H1 (cell line): ENCODE data around the gene MAFB. TPM values are rescaled to one million over a fixed set of nuclear protein-coding genes. Genes with fewer than 3 reads are reported as not detected.

ENCODE experiments used
- CTCF ChIA-PET: fragments of 300-600 bp; sonication (Branson Sonifier 250); formaldehyde crosslinking; loops from one replicate; lab custom pipeline; 2021; ENCODE audit not compliant: partially characterized antibody; lab: Charles Lee
- POLR2A ChIA-PET: fragments of 300-600 bp; sonication (Branson Sonifier 250); formaldehyde crosslinking; loops from one replicate; lab custom pipeline; 2021; ENCODE audit warnings: inconsistent platforms; ENCODE audit not compliant: partially characterized antibody; lab: Charles Lee
- DNase-seq, 2 experiments: peaks; one replicate each; pipeline versions ENCODE4 v3.0.0 to v3.0.0-alpha.2; 2010 to 2022; ENCODE audit warnings: low spot score in 2 of 2, low read depth in 1 of 2, mixed read lengths in 1 of 2
- FAIRE-seq: peaks from 2 replicates; lab custom pipeline; 2011; peaks lifted over from hg19 to GRCh38; lab: Jason Lieb, UNC
- H2AFZ ChIP-seq: 2 replicates; pipeline ENCODE4 v1.8.1; 2012; ENCODE audit warnings: low read length, inconsistent platforms
- H2AK5ac ChIP-seq: 2 replicates; pipeline ENCODE4 v1.6.1; 2013; ENCODE audit warnings: low read depth, low read length
- H2BK120ac ChIP-seq: replicated peaks from 2 replicates; pipeline ENCODE3; 2013; ENCODE audit warnings: low read depth, low read length, inconsistent platforms
- H2BK12ac ChIP-seq: 2 replicates; pipeline ENCODE4 v1.6.1; 2013; ENCODE audit warnings: low read depth, low read length
- H2BK15ac ChIP-seq: 2 replicates; pipeline ENCODE4 v1.6.1; 2013; ENCODE audit warnings: low read length
- H2BK20ac ChIP-seq: 2 replicates; pipeline ENCODE4 v1.6.1; 2013; ENCODE audit warnings: low read length
- H2BK5ac ChIP-seq: 2 replicates; pipeline ENCODE4 v1.6.1; 2013; ENCODE audit warnings: low read depth, low read length
- H3K14ac ChIP-seq: 2 replicates; pipeline ENCODE4 v1.6.1; 2013; ENCODE audit warnings: inconsistent platforms; ENCODE audit not compliant: insufficient read length
- H3K18ac ChIP-seq: 2 replicates; pipeline ENCODE4 v1.6.1; 2013; ENCODE audit warnings: low read length; ENCODE audit errors: extremely low read depth
- H3K23ac ChIP-seq: 2 replicates; pipeline ENCODE4 v1.6.1; 2013; ENCODE audit warnings: inconsistent platforms; ENCODE audit not compliant: insufficient read length
- H3K23me2 ChIP-seq: 2 replicates; pipeline ENCODE4 v1.6.1; 2013; ENCODE audit warnings: low read depth, low read length
- H3K27ac ChIP-seq: 2 replicates; pipeline ENCODE4 v1.6.1; 2011; ENCODE audit warnings: low read depth, low read length, inconsistent platforms
- H3K27me3 ChIP-seq, 4 experiments: replicated peaks in 1 of 4; 1 replicate in 1 of 4; 2 replicates in 3 of 4; pipeline versions ENCODE4 v1.6.1 to v1.8.1; 2011 to 2013; ENCODE audit warnings: low read length in 3 of 4, mild to moderate bottlenecking in 3 of 4, inconsistent platforms in 2 of 4, mixed read lengths in 2 of 4, moderate library complexity in 1 of 4; ENCODE audit not compliant: control insufficient read depth in 3 of 4, insufficient read depth in 3 of 4; ENCODE audit errors: extremely low read depth in 1 of 4
- H3K36me3 ChIP-seq, 4 experiments: 2 replicates each; pipeline versions ENCODE4 v1.6.1 to v1.8.1; 2011 to 2013; ENCODE audit warnings: mild to moderate bottlenecking in 4 of 4, low read length in 3 of 4, moderate library complexity in 2 of 4, control low read depth in 1 of 4, inconsistent platforms in 1 of 4; ENCODE audit not compliant: insufficient read depth in 4 of 4, control insufficient read depth in 2 of 4
- H3K4ac ChIP-seq: replicated peaks from 2 replicates; pipeline ENCODE3; 2013; ENCODE audit warnings: low read length, low read depth, mixed read lengths, inconsistent platforms; ENCODE audit not compliant: insufficient read length
- H3K4me1 ChIP-seq, 4 experiments: replicated peaks in 1 of 4; 1 replicate in 1 of 4; 2 replicates in 3 of 4; pipeline versions ENCODE4 v1.6.1 to v1.8.1; 2011 to 2013; ENCODE audit warnings: low read length in 3 of 4, inconsistent platforms in 2 of 4, mixed read lengths in 1 of 4; ENCODE audit not compliant: insufficient read depth in 4 of 4, control insufficient read depth in 3 of 4
- H3K4me2 ChIP-seq, 2 experiments: 2 replicates each; pipeline versions ENCODE4 v1.6.1 to v1.8.1; 2011 to 2013; ENCODE audit warnings: low read depth in 2 of 2, low read length in 2 of 2, control low read depth in 1 of 2, inconsistent platforms in 1 of 2, mild to moderate bottlenecking in 1 of 2; ENCODE audit not compliant: insufficient read depth in 1 of 2
- H3K4me3 ChIP-seq, 4 experiments: fragments of 200-600, 300-600 bp in 1 of 4; sonication (generic), shearing (Covaris generic), sonication (Bioruptor Twin) in 1 of 4; 2 replicates each; pipeline versions ENCODE4 v1.5.1 to v1.8.1; 2011 to 2016; ENCODE audit warnings: low read length in 4 of 4, low read depth in 3 of 4, control low read depth in 2 of 4, inconsistent platforms in 2 of 4, mild to moderate bottlenecking in 2 of 4, mixed read lengths in 1 of 4, moderate library complexity in 1 of 4; ENCODE audit not compliant: insufficient read depth in 2 of 4; ENCODE audit errors: extremely low read depth in 1 of 4
- H3K56ac ChIP-seq: replicated peaks from 2 replicates; pipeline ENCODE3; 2013; ENCODE audit warnings: low read depth, mild to moderate bottlenecking, mixed read lengths, low read length, inconsistent platforms; ENCODE audit not compliant: insufficient read length
- H3K79me1 ChIP-seq: 2 replicates; pipeline ENCODE4 v1.6.1; 2013; ENCODE audit warnings: low read depth, low read length, control low read depth
- H3K79me2 ChIP-seq, 2 experiments: 2 replicates each; pipeline versions ENCODE4 v1.6.1 to v1.8.1; 2012 to 2013; ENCODE audit warnings: low read length in 2 of 2, mild to moderate bottlenecking in 2 of 2, inconsistent platforms in 1 of 2; ENCODE audit not compliant: insufficient read depth in 2 of 2, control insufficient read depth in 1 of 2
- H3K9ac ChIP-seq, 4 experiments: replicated peaks in 1 of 4; 1 replicate in 1 of 4; 2 replicates in 3 of 4; pipeline versions ENCODE4 v1.6.1 to v1.8.1; 2011 to 2013; ENCODE audit warnings: low read depth in 3 of 4, low read length in 3 of 4, control low read depth in 2 of 4, mild to moderate bottlenecking in 2 of 4, moderate library complexity in 2 of 4, inconsistent platforms in 1 of 4; ENCODE audit errors: extremely low read depth in 1 of 4
- H3K9me3 ChIP-seq, 2 experiments: 2 replicates each; pipeline versions ENCODE4 v1.6.1 to v1.8.1; 2012 to 2013; ENCODE audit warnings: mild to moderate bottlenecking in 2 of 2, moderate library complexity in 2 of 2, control low read depth in 1 of 2, inconsistent platforms in 1 of 2, low read depth in 1 of 2, low read length in 1 of 2, mixed read lengths in 1 of 2; ENCODE audit not compliant: insufficient read depth in 2 of 2
- H4K20me1 ChIP-seq, 2 experiments: replicated peaks in 1 of 2; 2 replicates each; pipeline versions ENCODE3 to v1.8.1; 2011 to 2013; ENCODE audit warnings: inconsistent platforms in 2 of 2, low read length in 2 of 2, mild to moderate bottlenecking in 1 of 2; ENCODE audit not compliant: insufficient read depth in 2 of 2, control insufficient read depth in 1 of 2
- H4K5ac ChIP-seq: 2 replicates; pipeline ENCODE4 v1.6.1; 2013; ENCODE audit warnings: low read length, low read depth, mixed read lengths, inconsistent platforms; ENCODE audit not compliant: insufficient read length
- H4K8ac ChIP-seq: 2 replicates; pipeline ENCODE4 v1.8.0; 2013; ENCODE audit warnings: mild to moderate bottlenecking, moderate library complexity, low read length, inconsistent platforms; ENCODE audit not compliant: insufficient read depth; ENCODE audit errors: extremely low read depth
- H4K91ac ChIP-seq: replicated peaks from 2 replicates; pipeline ENCODE3; 2013; ENCODE audit warnings: low read length, mixed read lengths, inconsistent platforms; ENCODE audit not compliant: insufficient read length
- CBX8 ChIP-seq: fragments of 300-800, 300-1000 bp; sonication (generic); IDR thresholded peaks from 2 replicates; pipeline ENCODE4 v1.7.1; 2016; ENCODE audit warnings: low read depth, low read length, borderline replicate concordance
- POU5F1 ChIP-seq: IDR thresholded peaks from 2 replicates; pipeline ENCODE4 v1.6.1; 2011; ENCODE audit warnings: low read depth, mild to moderate bottlenecking, low read length, moderate library complexity
- RAD21 ChIP-seq, 2 experiments: IDR thresholded peaks in 1 of 2; conservative IDR thresholded peaks in 1 of 2; 2 replicates each; pipeline ENCODE4 v1.6.1; 2011; ENCODE audit warnings: low read depth in 2 of 2, low read length in 2 of 2, improper control_type of control experiment in 1 of 2, inconsistent platforms in 1 of 2, mild to moderate bottlenecking in 1 of 2, moderate library complexity in 1 of 2
- WGBS, 2 experiments: shearing (Covaris generic) in 1 of 2; methylation state at CpG; one replicate each; pipeline versions ENCODE4 v1.1.6 to v1.1.7; 2013 to 2015; ENCODE audit warnings: low lambda C conversion rate in 2 of 2, mixed read lengths in 2 of 2, inconsistent platforms in 1 of 2, low coverage in 1 of 2, missing lambda C conversion rate in 1 of 2; ENCODE audit not compliant: insufficient replicate concordance in 2 of 2, insufficient coverage in 1 of 2, insufficient read length in 1 of 2; ENCODE audit errors: extremely low coverage in 1 of 2, missing lambda C conversion rate in 1 of 2; 5-methylcytosine and 5-hydroxymethylcytosine counted together
- polyA plus RNA-seq, 7 experiments: library from polyadenylated mRNA; depleted of rRNA in 3 of 7; stranded (reverse) in 5 of 7; unstranded in 2 of 7; fragments of >200 nt in 5 of 7; fragments of 200-250 nt in 2 of 7; gene quantifications; 1 replicate in 5 of 7; 2 replicates in 1 of 7; 4 replicates in 1 of 7; pipeline versions ENCODE4 v1.2.1 to v1.2.3, GENCODE V29; 2011 to 2013; ENCODE audit warnings: missing spikeins in 2 of 7, mixed read lengths in 2 of 7
- total RNA-seq: library from RNA; stranded (reverse); fragmentation: NEBNext Ultra II Directional; extraction: Animal tissue kit (Norgen Biotek cat#: 25700); gene quantifications from 2 replicates; pipeline ENCODE4 v1.2.1, GENCODE V29; 2021

The MAFB gene
- total and polyA plus RNA-seq, 2 of the 8 experiments (the other 6 are each of a cell fraction or from before 2014, with no cell fraction given): 0.83 to 1.8 TPM

- FAIRE-seq: no peak
- CTCF ChIA-PET: interaction anchor here (0.8 to 1.6 kb wide), 6 partner anchors 9 to 223 kb away, joined by 3 to 9 read pairs (median 4); no protein-coding TSS in a partner anchor
- Histone ChIP-seq H3K9me3 (no peaks in the 10 kb centered on the region), H3K4me3 (no peak overlapping the region), H3K4me2 (no peak overlapping the region), H4K91ac (no peak overlapping the region), H3K23ac (no peak overlapping the region), H2BK12ac (no peak overlapping the region), H4K5ac (no peak overlapping the region), H2BK5ac (no peak overlapping the region), H3K18ac (no peak overlapping the region), H2BK20ac (no peak overlapping the region), H3K27ac (no peak overlapping the region), H3K14ac (no peak overlapping the region), H3K36me3 (no peaks in the 10 kb centered on the region), H3K27me3 (no peaks in the 10 kb centered on the region), H4K8ac (no peak overlapping the region), H3K4me1 (no peaks in the 10 kb centered on the region), H3K79me1 (no peaks in the 10 kb centered on the region), H2AFZ (no peak overlapping the region), H3K9ac (no peak overlapping the region), H4K20me1 (no peaks in the 10 kb centered on the region), H3K23me2 (no peaks in the 10 kb centered on the region), H3K4ac (no peak overlapping the region), H2BK15ac (no peak overlapping the region), H3K56ac (no peak overlapping the region), H2BK120ac (no peak overlapping the region), H3K79me2 (no peaks in the 10 kb centered on the region), H2AK5ac (no peak overlapping the region)
- WGBS, 2 experiments: 91% methylated on average over 3 of the region's 3 CpGs; no CpG with 5 or more reads in 1 of the 2 experiments
- TF ChIP-seq CBX8: no peak
- no peak for TF ChIP-seq RAD21 (IDR thresholded peaks at IDR 0.05 in 1 of 2, conservative IDR thresholded peaks at IDR 0.05 in 1 of 2; ENCODE audit: low read depth in 2 of 2, low read length in 2 of 2)
- TF ChIP-seq POU5F1: no peak
- POLR2A ChIA-PET: interaction anchor here (1.1 kb wide), 1 partner anchor 60 kb away, joined by 3 read pairs; no protein-coding TSS in a partner anchor
- DNase-seq: no peak
Observed at GRCh38 chr20:40714916-40715315, 25.9 kb upstream of the MAFB start.
